DLD1 (cell line): ENCODE measurements around the gene ENTREP3.
"Not testable (repeated sequence)": the region's sequence is repeated elsewhere in the genome, so short reads cannot be mapped to it uniquely, and the experiment has no call there.

ENCODE experiments used
- in situ Hi-C: cut with HindIII; loops from 2 replicates; pipeline ENCODE4 v1.10.0; 2017; ENCODE audit warnings: low sequenced_read_pairs

ENTREP3 gene, protein sequence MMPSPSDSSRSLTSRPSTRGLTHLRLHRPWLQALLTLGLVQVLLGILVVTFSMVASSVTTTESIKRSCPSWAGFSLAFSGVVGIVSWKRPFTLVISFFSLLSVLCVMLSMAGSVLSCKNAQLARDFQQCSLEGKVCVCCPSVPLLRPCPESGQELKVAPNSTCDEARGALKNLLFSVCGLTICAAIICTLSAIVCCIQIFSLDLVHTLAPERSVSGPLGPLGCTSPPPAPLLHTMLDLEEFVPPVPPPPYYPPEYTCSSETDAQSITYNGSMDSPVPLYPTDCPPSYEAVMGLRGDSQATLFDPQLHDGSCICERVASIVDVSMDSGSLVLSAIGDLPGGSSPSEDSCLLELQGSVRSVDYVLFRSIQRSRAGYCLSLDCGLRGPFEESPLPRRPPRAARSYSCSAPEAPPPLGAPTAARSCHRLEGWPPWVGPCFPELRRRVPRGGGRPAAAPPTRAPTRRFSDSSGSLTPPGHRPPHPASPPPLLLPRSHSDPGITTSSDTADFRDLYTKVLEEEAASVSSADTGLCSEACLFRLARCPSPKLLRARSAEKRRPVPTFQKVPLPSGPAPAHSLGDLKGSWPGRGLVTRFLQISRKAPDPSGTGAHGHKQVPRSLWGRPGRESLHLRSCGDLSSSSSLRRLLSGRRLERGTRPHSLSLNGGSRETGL

DNA sequence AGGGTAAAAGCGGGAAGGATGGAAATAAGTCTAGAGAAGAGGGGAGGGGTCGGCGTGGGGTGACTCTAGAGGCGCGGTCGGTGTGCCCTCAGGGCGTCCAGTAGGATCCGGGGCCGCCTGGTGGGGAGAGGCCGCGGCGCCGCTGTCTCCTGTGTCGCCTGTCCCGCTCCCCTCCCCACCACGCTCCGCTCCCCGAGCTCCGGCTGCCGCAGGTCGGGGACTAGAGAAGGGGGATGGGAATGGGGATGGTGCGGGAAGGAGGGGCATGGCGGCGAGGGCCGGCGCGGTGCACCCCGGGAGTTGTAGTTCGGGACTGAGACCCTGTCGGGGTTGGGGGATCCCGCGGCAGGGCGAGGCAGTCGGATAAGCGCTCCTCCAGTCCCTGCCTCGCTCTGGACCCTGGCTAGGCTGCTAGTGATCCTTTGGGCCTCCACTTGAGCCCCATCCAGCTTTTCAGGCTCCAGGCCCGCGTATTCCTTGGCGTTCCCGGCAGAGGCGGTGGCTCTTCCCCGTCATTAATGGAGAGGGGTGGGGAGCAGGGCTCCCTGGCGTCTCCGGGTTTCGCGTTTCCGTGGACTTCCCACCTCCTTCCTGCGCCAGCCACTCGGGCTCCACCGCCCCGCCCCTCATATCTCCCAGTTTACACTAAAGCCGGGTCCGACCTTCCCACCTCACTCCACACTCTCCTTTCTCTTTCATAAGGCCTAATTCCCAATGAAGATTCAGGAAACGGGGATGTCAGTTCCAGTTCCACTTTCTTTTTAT, at the start of gene ENTREP3:
Gene ENTREP3 (minus strand): TSS at position 241 of the 765 bp plus-strand sequence. CDS start 606 bp downstream, outside the sequence.
- in situ Hi-C loops, result no loop called here

- in situ Hi-C loops, result no loop called here
Observed at GRCh38 chr1:155304558-155305063, 49.3 kb upstream of the ENTREP3 start.

- in situ Hi-C loops, result no loop called here
Observed at GRCh38 chr1:155301342-155301841, 46.1 kb upstream of the ENTREP3 start, which contains the start of gene PKLR. TSS of gene PKLR (minus strand) at chr1:155301438. CDS start at chr1:155301395, 43 bp downstream.

- in situ Hi-C loops, result no loop called here
Observed at GRCh38 chr1:155300553-155301329, 45.5 kb upstream of the ENTREP3 start.

GRCh38 chr1:155300024-155300423, 44.7 kb upstream of the ENTREP3 start:
- in situ Hi-C loops, result no loop called here

GRCh38 chr1:155297384-155297783, 42.1 kb upstream of the ENTREP3 start:
- in situ Hi-C loops, result no loop called here

DNA sequence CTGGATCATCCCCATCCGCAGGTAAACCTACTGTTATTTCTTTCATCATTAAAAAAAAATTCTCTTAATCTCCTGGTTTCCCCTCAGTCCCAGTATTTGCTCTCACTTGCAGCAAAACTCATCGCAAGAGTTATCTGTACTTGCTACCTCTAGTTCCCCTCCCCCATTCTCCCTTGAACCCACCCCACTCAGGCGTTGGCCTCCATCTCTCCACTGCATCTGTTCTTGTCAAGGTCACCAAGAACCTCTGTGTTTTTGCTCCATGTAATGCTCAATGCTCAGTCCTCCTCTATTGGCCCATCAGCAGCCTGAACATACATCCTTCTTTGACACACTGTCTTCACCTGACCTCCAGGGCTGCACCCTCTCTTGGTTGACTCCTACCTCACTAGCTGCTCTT, 41.4 kb upstream of the ENTREP3 start:
- in situ Hi-C loops, result no loop called here

DNA sequence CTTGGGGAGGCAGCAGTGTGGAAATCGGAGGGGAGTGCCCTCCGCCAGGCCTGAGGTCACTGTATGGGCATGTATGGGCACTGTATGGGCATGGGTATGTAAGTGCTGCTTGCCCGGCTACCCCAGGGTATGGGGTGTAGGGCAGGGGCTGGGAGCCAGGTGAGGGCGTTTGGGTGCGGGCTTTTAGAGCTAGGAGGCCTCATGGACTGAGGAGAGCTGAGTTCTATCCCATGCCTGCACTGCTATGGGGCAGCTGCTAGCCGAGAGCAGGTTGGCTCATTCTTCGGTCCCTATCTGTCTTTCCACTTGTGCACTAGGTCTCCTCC, 40.6 kb upstream of the ENTREP3 start:
- in situ Hi-C loops, result no loop called here

GRCh38 chr1:155295183-155295941, 40.1 kb upstream of the ENTREP3 start:
- in situ Hi-C loops, result no loop called here

DNA sequence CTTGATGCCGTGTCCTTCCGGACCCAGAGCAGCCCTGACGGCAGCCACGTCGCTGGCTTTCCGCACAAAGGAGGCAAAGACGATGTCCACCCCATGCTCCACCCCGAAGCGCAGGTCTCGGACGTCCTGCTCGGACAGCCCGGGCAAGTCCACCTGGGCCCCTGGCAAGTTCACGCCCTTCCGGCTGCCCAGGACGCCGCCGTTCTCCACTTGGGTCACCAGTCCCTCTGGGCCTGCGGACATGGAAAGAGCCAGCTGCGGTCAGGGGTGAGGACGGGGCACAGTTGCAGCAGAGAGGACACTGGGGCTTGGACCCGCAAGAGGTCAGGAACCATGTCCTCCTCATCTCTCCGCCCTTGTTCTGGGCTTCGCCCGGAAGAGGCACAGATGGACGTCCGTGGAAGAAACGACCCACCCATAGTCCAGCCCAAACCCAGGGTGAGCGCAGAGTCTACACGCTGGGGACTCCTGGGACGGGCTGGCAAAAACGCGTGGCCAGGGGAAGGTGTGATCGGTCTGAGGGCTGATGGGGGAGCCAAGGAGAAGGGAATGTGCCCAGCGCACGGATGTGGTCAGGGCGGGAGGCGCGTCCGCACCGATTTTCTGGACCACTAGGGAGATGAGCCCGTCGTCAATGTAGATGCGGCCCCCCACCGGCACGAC, 39.4 kb upstream of the ENTREP3 start:
- in situ Hi-C loops, result no loop called here

DNA sequence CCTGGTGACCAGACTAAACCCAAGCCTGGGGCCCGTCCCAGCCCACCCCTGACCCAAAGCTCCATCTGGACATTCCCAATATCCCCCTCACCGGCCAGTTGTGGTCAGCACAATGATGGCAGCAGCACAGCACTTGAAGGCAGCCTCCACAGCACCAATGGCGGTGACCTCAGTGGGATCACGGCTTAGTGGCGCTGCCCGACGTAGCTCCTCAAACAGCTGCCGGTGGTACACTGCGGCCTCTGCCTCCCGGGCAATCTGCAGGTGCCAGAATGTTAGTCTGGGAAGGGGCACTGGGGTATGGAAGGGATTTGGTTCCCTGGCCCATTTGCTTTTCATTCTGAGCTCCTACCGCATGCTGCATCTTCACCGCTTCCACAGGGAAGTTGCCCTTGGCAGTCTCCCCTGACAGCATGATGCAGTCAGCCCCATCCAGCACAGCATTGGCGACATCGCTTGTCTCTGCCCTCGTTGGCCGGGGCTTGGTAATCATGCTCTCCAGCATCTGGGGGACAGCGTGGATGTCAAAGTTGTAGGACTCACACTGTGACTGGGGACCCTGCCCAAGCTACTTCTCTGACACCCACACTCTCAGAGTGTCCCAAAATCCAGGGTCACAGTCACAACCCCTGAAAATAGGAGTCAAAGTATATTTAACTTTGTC, 37.9 kb upstream of the ENTREP3 start:
- in situ Hi-C loops, result no loop called here

DNA sequence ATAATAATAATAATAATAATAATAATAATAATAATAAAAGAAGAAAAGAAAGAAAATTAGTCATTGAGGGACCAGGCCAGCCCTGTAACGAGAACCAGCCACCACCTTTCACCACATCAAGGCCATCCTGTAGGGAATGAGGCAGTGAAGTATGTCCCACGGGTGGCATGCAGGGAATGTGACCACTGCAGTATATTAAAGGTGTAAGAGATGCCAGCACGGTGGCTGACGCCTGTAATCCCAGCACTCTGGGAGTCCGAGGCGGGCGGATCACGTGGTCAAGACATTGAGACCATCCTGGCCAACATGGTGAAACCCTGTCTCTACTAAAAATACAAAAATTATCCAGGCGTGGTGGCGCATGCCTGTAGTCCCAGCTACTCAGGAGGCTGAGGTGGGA, 35.7 kb upstream of the ENTREP3 start:
- in situ Hi-C loops, result not testable (repeated sequence)

DNA sequence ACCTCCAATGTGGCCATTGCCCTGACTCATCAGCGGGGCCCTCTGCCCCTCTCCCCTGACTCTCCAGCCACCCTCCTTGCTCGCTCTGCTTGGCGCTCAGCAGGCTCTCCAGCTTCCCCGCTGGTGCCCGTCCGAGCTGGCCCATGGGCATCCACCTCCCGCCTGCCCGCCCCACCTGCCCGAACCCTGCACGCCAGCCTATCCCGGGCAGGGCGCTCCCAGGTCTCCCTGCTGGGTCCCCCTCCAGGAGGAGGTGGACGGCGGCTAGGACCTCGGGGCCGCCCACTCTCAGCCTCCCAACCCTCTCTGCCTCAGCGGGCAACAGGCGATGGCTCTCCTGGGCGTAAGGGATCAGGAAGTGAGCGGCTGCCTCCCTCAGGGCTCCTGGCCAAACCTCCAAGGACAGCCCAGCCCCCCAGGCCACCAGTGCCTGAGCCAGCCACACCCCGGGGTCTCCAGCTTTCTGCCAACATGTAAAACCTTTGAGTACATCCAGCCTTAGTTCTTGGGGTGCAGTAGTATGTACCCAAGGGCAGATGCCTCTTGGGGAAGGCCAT, 32.8 kb upstream of the ENTREP3 start:
- in situ Hi-C loops, result no loop called here

GRCh38 chr1:155286544-155286943, 31.3 kb upstream of the ENTREP3 start:
- in situ Hi-C loops, result no loop called here

DNA sequence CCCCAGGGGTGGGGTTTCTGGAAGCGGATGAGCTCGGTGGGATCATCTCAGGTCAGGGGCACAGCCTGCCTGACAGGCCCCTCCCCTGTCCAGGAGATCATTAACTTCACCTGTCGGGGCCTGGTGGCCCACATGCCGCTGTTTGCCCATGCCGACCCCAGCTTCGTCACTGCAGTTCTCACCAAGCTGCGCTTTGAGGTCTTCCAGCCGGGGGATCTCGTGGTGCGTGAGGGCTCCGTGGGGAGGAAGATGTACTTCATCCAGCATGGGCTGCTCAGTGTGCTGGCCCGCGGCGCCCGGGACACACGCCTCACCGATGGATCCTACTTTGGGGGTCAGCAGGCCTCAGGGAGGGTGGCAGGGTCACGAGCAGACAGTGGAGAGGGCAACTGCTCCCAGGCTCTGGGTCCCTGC, 30.4 kb upstream of the ENTREP3 start:
- in situ Hi-C loops, result no loop called here

GRCh38 chr1:155285063-155285462, 29.8 kb upstream of the ENTREP3 start:
- in situ Hi-C loops, result no loop called here

- in situ Hi-C loops, result no loop called here
Observed at GRCh38 chr1:155284476-155284875, 29.2 kb upstream of the ENTREP3 start.

DNA sequence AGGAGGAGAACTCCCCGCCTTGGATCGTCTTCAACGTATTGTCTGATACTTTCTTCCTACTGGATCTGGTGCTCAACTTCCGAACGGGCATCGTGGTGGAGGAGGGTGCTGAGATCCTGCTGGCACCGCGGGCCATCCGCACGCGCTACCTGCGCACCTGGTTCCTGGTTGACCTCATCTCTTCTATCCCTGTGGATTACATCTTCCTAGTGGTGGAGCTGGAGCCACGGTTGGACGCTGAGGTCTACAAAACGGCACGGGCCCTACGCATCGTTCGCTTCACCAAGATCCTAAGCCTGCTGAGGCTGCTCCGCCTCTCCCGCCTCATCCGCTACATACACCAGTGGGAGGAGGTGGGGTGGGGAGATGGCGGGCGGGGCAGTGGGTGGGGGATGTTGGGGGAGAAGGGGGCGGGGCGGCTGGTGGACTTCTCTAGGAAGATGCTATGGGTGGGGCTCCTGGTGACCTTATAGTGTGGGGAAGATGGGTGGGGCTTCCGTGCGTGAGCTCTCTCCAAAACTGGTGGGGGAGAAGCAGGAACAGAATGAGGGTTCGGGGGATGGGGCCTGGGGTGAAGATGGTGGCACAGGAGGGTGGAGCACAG, 27.3 kb upstream of the ENTREP3 start:
- in situ Hi-C loops, result no loop called here
